A673 (cell line): ENCODE data around the gene VAC14. TPM values are rescaled to one million over a fixed set of nuclear protein-coding genes. Genes with fewer than 3 reads are reported as not detected.
A peak's percentile ranks its signal among the peaks of the same experiment; 100 is the strongest.

Experiments used
- BruUV-seq: library from RNA; stranded (reverse); fragments of 400-500 nt; replicated peaks from 2 replicates; lab custom pipeline; 2021; lab: Mats Ljungman, UMichigan
- CTCF ChIA-PET: fragments of 300-600 bp; sonication (Branson Sonifier 250); formaldehyde crosslinking; loops from one replicate; lab custom pipeline; 2022; ENCODE audit warnings: antibody characterized with exemption; lab: Charles Lee
- POLR2A ChIA-PET: fragments of 300-600 bp; sonication (Branson Sonifier 250); formaldehyde crosslinking; loops from one replicate; lab custom pipeline; 2022; ENCODE audit warnings: antibody characterized with exemption; ENCODE audit not compliant: low non-redundant PET; lab: Charles Lee
- DNase-seq: peaks from one replicate; pipeline ENCODE4 v3.0.0-alpha.2; 2015; ENCODE audit warnings: low spot score
- H3K27ac ChIP-seq: fragments of 200-600 bp; sonication (generic); 2 replicates; pipeline ENCODE4 v1.5.1; 2016; ENCODE audit warnings: mixed run types, low read depth, mild to moderate bottlenecking, mixed read lengths, antibody characterized with exemption, low read length; ENCODE audit not compliant: poor library complexity, severe bottlenecking
- H3K27me3 ChIP-seq: fragments of 200-600 bp; sonication (generic); replicated peaks from 2 replicates; pipeline ENCODE4 v1.6.1; 2017; ENCODE audit warnings: mixed run types, low read depth, mild to moderate bottlenecking, mixed read lengths, antibody characterized with exemption, low read length; ENCODE audit not compliant: insufficient read depth, poor library complexity
- H3K36me3 ChIP-seq: fragments of 200-600 bp; sonication (generic); 2 replicates; pipeline ENCODE4 v1.6.1; 2016; ENCODE audit warnings: mixed run types, mild to moderate bottlenecking, mixed read lengths, antibody characterized with exemption, low read length; ENCODE audit not compliant: insufficient read depth, poor library complexity, severe bottlenecking
- H3K4me1 ChIP-seq: fragments of 200-600 bp; sonication (generic); 2 replicates; pipeline ENCODE4 v1.6.1; 2017; ENCODE audit warnings: mixed run types, mild to moderate bottlenecking, mixed read lengths, antibody characterized with exemption, low read length; ENCODE audit not compliant: insufficient read depth, poor library complexity, severe bottlenecking
- H3K4me3 ChIP-seq: fragments of 200-600 bp; sonication (generic); 2 replicates; pipeline ENCODE4 v1.5.1; 2016; ENCODE audit warnings: low read depth, mixed run types, mild to moderate bottlenecking, mixed read lengths, low read length; ENCODE audit not compliant: poor library complexity, severe bottlenecking
- H3K9me3 ChIP-seq: fragments of 200-600 bp; sonication (generic); 2 replicates; pipeline ENCODE4 v1.6.1; 2016; ENCODE audit warnings: mixed run types, low read depth, mild to moderate bottlenecking, mixed read lengths, antibody characterized with exemption, low read length; ENCODE audit not compliant: poor library complexity, severe bottlenecking
- CTCF ChIP-seq: fragments of 300-800, 200-600 bp; sonication (generic); conservative IDR thresholded peaks from 2 replicates; pipeline ENCODE4 v1.5.1; 2017; ENCODE audit warnings: low read depth, mild to moderate bottlenecking, antibody characterized with exemption, low read length, moderate library complexity, mixed read lengths
- EZH2 ChIP-seq: fragments of 200-600 bp; sonication (generic); IDR thresholded peaks from 2 replicates; pipeline ENCODE4 v1.6.1; 2017; ENCODE audit warnings: borderline replicate concordance, low read depth, mild to moderate bottlenecking, mixed read lengths, antibody characterized with exemption, low read length; ENCODE audit not compliant: poor library complexity, severe bottlenecking
- intact Hi-C: fragments of 100-400 bp; cut with micrococcal nuclease; formaldehyde crosslinking; loops from one replicate; pipeline ENCODE4 v1.10.0; 2022; ENCODE audit not compliant: unreplicated experiment
- total RNA-seq: library from RNA; stranded (reverse); gene quantifications from 2 replicates; pipeline ENCODE4 v1.2.3, GENCODE V29; 2021

The VAC14 gene
- total RNA-seq, 1 experiment from 2014 or later, result 46.6 TPM

GRCh38 chr16:70747703-70748631 lies 53.0 kb downstream of the VAC14 start:
- no peaks in the 10 kb centered on the region for H3K27me3 ChIP-seq
- H3K36me3 ChIP-seq, result no peaks in the 10 kb centered on the region
- ChIA-PET POLR2A (no interaction called here), CTCF (no interaction called here)
- no peak for DNase-seq
- H3K4me3 ChIP-seq, result no peak overlapping the region
- H3K27ac ChIP-seq, result peak overlapping the region; percentile 62
- H3K9me3 ChIP-seq, result no peaks in the 10 kb centered on the region
- intact Hi-C loops, result no loop called here
- no TSS peak for BruUV-seq
- peaks cover 47% of the 10 kb centered on the region for H3K4me1 ChIP-seq
- no peak for TF ChIP-seq CTCF
- TF ChIP-seq EZH2, result no peak

- Histone ChIP-seq H3K27me3 (no peaks in the 10 kb centered on the region), H3K4me3 (no peak overlapping the region), H3K9me3 (no peaks in the 10 kb centered on the region), H3K4me1 (peaks cover 47% of the 10 kb centered on the region), H3K36me3 (no peaks in the 10 kb centered on the region), H3K27ac (no peak overlapping the region)
- POLR2A ChIA-PET, result no interaction called here
- CTCF ChIA-PET, result interaction anchor here (0.5 kb wide), 1 partner anchor 1465 kb away, joined by 3 read pairs; no protein-coding TSS in a partner anchor
- BruUV-seq, result no TSS peak
- peak; percentile 32 for DNase-seq
- TF ChIP-seq EZH2, result no peak
- TF ChIP-seq CTCF, result no peak
- intact Hi-C loops, result no loop called here
These were observed 54.1 kb downstream of the VAC14 start for GRCh38 chr16:70746708-70747424.

- ChIA-PET CTCF (interaction anchor here (0.5 kb wide), 1 partner anchor 1466 kb away, joined by 3 read pairs; no protein-coding TSS in a partner anchor), POLR2A (no interaction called here)
- peak; percentile 39 for DNase-seq
- no peak for TF ChIP-seq CTCF
- no peak for TF ChIP-seq EZH2
- peaks cover 47% of the 10 kb centered on the region for H3K4me1 ChIP-seq
- no peak overlapping the region for H3K4me3 ChIP-seq
- BruUV-seq, result no TSS peak
- no peak overlapping the region for H3K27ac ChIP-seq
- H3K36me3 ChIP-seq, result no peaks in the 10 kb centered on the region
- H3K9me3 ChIP-seq, result no peaks in the 10 kb centered on the region
- no peaks in the 10 kb centered on the region for H3K27me3 ChIP-seq
- intact Hi-C loops, result no loop called here
These were observed 54.8 kb downstream of the VAC14 start for GRCh38 chr16:70746040-70746707.
